HG03565 (cell line): ENCODE measurements around the gene TRAPPC12.
A peak's percentile ranks its signal among the peaks of the same experiment; 100 is the strongest.
"Not testable (repeated sequence)": the region's sequence is repeated elsewhere in the genome, so short reads cannot be mapped to it uniquely, and the experiment has no call there.

Experiments used
- ATAC-seq: cut with Tn5 transposase; IDR thresholded peaks from one replicate; pipeline ENCODE4 v1.9.1; 2021; ENCODE audit warnings: mild to moderate bottlenecking, moderate library complexity; ENCODE audit not compliant: unreplicated experiment

The TRAPPC12 gene

DNA sequence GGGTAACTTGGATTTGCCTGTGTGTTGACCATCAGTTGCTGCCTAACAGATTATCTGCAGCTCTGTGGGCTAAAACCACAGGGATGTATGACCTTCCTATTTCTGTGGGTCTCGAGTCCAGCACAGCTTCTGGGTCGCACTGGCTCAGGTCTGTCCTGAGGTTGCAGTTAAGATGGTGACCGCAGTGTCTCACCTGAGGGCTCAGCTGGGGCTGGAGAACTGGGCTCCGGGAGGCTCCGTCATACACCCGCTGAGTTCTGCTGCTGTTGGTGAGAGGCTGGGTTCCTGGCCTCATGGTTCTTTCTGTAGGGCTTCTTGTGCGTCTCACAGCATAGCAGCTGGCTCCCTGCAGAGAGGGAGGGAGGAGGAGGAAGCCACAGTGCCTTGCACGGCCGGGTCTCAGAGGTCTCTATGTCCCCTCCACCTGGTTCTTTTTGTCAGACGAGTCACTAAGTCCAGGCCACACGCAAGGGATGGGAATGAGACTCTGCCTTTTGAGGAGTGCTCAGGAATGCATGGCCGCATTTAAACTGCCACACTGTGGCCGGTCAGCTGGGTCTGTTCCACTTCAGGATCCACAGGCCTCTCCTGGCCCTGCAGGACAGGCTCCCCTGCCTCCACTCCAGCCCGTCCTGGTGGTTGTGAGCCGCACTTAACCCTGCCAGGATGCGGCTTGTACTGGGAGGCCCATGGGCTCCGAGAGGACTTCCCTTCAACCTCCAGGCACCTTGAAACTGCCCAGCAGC, 72.6 kb downstream of the TRAPPC12 start:
- ATAC-seq: no peak

DNA sequence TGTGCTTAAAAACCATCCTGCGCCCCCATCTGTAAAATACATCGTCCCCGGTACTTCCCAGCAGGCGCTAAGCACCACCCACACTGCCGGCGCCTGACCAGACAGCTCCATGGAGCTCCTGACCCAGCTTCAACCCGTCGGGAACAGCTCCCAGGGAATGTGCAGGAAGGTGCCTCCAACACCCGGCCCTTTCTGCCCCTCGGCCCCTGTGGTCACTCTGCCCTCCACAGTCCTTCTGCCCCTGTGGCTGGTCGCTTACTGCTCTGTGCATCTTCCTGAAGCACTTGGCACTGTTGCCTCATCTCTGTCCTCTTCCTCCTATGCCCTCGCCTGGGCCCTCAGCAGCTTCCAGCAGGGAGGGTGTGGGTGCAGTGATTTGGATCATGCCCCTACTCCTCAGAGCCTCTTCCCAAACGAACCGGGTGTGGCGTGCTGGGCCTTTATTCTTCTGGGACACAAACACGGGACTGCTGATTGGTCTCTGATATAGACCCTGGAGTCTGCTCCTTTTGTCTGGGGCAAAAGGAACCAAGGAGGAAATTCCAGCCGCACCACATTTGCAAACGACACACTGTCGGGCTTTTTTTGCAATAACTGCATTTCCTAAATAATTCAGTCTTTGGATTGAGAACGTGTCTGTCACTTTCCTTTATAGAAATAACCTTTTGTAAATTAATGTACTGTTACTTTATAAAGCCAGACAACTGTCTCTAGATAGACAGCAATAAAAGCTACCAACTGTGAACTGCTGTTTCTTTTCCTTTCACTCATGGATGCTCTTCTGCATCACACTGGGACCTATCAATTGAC, 73.9 kb downstream of the TRAPPC12 start:
- no peak for ATAC-seq

DNA sequence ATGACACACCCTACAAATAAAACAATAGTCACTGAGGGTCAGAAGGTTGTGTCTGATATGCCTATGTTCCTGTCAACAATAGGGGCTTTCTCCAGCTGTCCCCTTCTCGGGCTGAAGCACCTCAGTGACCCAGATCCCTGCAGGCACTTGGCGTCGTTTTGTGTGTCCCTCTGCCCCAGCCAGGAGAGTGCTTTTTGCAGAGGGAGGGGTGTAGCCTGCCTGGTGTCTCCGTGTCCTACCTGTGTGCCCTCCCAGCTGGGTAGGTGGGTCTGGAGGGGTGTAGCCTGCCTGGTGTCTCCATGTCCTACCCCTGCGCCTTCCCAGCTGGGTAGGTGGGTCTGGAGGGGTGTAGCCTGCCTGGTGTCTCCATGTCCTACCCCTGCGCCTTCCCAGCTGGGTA, 74.5 kb downstream of the TRAPPC12 start:
- not testable (repeated sequence) for ATAC-seq

DNA sequence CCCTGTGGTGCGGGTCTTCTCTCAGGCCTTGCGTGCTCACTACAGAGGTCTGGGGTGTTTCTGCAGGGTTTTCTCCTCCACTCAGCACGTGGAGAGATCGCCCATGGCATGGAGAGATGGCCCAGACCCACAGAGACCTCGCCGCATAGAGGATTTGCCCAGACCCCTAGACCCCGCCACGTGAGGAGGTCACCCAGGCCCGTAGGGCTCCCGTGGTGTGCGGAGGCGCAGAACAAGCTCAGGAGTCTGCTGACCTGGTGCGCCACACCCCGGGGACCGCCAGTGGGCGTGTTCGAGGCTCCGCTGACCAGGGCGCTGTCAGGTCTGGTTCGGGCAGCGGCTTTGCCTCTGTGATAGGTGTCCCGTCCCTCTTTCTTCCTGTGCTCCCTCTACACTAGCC, 75.3 kb downstream of the TRAPPC12 start:
- ATAC-seq: no peak

DNA sequence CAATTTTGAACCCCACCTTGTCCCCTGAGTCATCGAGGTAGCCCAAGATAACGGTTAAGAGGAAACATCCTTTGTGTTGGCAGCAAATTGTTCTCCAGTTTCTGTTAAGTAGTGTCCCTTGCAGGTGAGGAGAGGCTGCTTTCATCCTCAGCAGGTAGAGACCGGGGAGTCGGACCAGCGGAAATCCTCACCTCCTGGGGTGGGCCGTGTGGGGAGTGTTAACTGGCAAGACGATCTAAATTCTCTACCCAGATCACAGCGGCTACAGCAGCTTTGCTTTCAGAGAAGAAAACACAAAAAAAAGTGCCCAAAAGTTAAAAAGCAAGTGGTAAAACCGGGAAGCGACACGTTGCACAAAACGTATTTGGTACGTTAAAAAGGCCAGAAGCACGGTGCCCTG, 76.6 kb downstream of the TRAPPC12 start:
- no peak for ATAC-seq

DNA sequence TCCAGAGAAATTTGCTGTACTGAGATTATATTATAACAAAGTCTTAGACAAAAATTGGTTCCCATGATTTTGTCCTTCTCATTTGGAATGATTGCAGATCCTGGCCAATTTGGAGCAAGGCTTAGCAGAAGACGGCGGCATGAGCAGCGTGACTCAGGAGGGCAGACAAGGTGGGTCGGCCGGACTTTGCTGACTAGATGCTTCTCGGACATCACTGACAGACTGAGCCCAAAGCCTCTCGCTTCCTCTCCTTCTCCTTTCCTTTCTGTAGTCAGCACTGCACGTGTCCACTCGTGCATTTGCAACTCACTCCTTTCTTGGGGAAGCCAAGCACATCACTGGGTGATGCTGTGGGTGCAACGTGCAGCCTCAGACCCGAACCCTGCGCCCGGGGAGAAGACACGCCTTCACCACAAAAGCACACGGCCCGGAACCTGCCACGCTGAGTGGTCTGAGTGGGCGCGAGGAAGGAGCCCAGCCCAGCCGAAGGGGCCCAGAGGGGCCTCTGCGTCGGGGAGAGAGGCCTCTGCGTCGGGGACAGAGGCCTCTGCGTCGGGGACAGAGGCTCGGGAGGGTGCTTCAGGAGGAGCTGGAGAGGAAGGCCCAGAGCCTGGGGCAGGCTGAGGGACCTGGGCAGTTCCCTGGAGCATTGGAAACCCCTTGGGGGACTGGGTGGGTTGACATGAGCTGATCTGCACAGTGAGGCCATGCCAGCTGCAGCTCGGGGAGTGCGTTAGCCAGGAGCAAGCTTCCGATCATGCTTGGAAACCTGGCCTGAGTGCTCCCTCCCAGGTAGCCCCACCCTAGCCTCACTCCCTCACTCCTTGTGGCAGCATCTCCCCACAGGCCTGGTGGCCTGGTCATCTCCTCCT, 78.3 kb downstream of the TRAPPC12 start:
- no peak for ATAC-seq

DNA sequence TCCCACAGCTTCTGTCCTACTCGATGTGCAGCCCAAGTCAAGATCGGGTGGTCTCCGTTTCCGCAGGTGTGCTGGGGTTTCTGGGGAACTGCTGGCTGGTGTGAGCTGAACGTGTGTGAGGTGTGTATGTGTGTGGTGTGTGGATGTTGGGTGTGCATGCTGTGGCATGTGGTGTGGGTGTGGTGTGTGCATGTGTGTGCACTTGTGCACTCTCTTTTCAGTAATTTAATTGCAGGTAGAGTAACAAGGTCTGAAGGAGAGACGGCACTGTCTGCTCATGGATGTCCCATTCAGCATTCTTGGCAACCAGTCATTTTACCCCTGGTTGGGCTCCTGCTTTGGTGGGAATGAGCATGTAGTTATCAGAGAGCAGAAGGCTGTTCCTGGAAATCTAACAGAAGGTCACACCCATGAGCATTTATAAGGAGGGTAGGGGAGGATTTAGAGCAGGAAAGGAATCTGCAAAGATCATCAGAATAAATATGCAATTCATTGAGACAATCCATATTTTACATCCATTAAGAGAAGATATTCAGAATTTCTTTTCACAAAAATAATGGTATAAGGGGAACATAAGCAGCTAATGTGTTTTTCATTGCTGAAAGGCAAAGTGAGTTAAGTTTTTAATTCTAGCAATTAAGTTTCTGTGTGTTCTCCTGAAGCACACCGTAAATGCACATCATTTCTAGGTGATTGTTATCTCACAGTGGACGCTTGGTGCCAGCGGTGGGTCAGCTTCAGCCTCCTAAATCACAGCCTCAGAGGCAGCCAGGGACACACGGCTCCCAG, 79.1 kb downstream of the TRAPPC12 start:
- ATAC-seq: no peak

DNA sequence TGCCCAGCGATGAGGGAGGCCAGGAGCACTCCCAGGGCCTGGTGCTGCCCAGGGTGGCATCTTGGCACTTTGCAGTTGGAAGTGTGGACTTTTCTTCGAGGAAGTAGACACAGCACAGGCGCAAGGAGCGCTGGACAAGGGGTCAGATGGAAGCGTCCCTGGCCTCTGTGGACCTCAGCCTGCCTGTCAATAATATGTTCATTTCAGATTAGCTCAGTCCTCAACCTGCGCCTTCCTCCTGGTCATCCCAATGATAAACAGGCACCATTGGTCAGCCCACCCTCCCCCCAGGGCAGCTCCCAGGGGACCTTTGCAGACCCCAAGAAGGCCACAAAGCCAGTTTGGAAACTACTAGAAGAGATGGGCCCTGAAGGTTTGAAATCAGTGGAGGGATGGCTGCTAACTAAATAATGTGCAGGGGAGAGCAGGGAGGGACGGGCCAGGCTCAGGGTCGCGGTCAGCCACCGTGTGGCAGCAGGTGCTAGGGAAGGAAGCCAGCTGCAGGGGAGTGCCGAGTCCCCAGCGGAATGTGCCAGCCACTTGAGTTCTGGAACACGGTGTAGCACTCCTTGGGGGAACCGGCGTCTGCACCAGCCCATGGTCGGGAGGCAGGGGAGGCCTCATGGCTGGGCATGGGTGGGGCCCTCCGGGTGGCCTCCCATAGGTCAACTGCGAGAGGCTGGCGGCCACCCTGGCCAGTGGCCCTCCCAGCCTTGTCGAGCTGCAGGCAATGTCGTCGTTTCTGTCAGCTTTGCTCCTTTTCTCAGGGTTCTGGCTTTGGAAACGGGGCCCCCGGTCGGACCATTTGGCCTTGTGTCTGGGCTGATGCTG, 79.9 kb downstream of the TRAPPC12 start:
- ATAC-seq: no peak

DNA sequence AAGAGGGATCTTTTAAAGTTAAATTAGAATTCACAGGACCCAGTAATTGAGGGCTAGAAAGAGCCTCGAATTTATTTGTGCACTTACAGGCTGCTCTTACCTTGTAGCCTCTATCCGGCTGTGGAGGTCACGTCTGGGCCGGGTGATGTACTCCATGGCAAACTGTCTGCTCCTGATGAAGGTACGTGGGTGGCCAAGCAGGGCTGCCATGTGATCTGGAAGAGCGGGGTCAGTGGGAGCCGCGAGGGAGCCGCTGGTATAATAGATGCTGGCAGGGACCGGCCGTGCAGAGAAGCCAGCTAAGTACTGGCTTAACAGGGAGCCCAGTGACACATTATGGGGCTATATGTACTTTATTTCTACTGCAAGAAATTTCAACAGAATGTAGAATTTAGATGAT, 80.7 kb downstream of the TRAPPC12 start:
- ATAC-seq: no peak

DNA sequence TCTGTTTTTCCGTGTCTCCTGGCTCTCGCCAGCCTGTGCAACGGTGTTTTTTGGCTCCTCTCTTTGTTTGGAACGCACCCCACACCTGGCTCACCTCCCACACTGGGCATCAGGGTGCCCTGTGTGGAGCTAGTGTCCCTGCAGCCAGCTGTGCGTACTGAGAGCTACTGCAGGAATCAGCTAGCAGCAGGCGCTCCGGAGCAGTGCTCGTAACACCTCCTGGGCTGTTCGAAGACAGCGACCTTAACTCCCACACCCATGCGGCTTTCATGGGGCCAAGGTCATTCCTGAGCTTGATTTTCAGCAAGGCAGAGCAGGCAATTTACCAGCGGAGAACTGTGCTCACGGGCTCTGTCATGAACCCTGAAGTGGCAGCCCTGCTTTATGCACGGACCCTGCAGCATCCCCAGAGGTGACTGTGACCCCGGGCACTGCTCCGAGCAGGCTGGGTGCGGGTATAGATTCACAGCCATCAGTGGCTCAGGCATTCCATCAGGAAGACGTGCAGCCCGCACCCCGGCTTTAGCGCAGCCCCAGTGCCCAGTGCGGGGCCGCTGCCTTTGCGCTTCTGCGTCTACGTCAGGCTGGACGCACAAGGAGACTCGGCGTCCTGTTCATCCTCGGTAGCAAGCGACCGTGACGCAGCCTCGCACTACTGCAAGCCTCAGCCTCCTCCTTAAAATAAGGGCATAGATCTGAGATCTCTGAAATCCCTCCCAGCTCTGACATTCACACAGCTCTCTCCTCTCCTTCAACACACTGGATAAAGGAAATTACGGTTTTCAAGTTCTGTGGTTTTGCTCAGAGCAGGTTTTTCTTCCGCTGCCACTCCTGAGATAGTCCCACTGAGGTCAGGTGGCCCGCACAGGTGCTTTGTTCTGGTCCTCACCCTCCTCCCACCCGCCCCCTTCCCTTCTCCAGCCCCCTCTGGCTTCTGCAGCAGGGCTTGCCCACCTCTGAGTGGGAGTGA, 81.6 kb downstream of the TRAPPC12 start:
- ATAC-seq: no peak

DNA sequence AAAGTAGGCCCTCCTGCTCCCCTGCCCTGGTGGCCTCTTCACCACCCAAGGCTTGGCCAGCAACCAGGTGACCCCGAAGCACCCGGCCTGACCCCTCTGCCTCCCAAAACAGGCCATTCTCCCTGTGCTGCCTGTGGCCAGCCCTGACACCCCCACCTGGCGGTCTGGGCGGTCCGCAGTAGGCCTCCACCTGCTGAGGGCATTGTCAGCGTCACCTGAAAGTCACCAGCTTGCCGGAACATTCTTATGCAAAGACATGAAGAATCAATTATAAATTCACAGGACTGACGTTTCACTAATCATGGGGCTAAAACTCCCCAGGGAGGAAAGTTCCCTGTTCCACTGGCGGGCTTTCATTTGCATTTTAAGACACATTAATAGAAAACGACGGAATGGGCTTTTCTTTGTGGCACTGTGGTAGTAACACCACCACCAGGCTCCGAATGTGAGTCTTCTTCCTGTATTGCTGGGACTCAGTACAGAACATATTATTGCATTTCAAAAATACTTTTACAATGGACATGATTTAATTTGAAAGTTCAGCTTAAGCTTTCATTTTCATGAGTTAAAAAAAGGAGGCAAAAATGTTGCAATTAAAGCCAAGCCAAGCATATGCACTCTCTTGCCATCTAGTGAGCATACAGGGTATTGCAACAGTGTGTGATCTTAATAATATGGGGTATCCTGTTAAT, 82.5 kb downstream of the TRAPPC12 start:
- ATAC-seq: peak; percentile 62

DNA sequence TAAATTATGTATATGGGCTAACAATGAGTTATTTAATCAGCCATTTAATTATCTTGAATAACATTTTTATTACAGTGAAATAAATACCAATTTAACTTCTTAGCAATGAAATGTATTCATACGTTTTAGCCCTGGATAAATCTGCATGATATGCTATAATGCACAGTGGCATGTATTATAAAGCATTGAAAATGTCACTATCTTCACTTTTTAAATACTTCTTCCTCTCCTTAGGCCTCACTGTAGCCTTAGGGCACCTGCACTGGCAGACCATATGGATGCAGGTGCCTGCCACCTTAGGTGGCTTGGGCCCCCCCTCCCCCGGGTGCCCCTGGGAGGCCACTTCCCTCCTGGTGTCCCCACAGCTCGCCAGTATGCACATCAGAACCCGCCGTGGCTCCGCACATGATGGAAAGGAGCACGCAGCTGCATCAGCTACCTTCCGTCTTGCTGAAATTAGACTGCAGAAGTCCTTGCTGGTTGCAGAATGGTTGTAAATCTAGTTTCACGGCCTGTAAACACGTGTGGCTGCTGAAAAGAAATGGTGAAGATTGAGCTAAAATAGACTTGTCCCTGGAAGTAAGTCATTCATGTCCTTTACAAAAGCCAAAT, 83.1 kb downstream of the TRAPPC12 start:
- ATAC-seq: peak; percentile 7

DNA sequence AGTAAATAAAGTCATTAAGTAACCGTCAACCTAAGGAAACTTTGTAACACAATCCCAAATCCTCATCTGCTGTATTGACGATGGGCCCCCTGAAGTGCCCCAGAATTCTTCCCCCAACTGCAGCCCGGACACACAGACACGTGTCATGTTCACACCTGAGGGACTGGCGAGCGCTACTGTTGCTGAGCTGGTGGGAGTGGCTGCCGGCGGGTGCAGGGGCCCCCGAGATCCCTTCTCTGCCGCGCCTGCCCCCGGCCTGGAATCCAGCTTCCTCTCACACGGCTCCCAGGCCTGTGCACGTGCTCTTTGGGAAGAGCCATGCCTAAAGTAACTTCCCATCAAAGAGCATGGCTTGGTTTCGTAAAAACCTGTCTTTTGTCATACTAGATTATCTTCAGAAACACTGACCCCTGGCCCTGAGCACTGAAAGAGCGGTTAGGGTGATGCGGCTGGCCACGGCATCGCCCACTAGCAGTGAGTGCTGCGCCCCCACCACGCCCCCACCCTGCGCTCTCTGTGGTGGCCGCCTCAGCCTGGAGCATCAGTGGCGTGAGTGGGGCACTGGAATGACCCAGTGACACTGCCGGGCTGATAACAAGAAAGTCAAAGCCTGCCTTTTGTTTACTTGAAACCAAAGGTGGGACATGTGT, 83.8 kb downstream of the TRAPPC12 start:
- no peak for ATAC-seq

DNA sequence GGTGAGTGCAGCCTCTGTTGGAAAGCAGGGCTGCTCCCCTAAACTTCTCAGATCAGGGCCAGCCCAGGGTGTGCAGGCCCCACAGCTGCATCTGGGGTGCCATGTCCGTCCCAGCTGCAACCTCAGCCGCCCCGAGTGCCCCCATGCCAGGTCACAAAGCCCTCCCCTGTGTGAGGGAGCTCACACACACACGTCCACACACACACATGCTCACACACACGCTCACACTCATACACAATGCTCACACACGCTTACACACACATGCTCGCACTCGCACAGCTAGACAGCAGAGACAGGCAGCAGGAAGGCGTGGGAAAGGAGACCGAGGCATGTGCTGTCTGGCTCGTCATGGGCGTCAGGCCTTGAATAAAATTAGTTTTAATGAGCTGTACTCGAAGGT, 84.5 kb downstream of the TRAPPC12 start:
- no peak for ATAC-seq

DNA sequence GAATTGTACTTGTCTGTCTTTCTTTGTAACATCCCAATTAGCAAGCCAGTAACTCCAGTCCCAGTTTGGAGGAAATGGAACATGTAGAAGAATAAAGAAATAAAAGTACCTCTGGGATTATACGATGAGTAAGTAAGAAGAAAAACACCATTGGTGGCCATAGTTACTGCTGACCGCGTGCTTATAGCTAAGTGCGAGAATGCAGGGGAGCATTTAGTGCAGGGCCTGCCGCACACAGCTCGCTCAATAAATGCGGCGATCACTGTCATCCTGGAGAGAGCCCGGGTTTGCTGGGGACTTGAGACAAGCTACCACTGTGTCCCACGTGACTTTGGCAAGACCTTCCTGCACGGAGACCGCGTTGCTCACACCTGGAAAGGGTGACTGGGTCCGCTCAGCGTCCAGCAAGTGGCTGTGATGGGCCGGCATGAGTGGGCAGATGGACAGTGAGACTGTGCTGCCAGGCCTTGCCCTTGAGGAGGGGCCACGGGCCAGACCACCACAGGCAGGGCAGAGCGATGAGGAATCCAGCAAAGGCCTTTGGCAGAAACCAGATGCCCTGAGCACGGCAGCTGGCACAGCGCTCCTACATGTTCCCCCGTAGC, 85.0 kb downstream of the TRAPPC12 start:
- no peak for ATAC-seq

DNA sequence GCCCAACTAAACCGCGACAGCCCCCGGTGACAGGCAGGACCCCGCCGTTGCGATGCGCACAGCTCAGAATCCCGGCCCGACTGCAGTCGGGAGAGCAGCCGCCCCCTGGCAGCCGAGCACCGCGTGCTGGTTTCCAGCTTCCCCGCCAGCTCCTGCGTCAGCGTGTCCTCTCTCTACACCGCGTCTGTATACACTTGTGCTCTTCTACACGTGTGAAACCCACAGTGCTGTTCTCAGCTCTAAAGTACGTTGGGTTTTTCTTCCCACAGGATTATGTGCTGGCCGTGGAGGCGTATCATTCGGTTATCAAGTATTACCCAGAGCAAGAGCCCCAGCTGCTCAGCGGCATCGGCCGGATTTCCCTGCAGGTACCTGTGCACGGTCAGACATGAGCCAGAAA, 85.8 kb downstream of the TRAPPC12 start:
- ATAC-seq: no peak
